Left ventricle myocardium inferior (tissue), 1 donor: ENCODE measurements around the gene DZIP1L. TPM values are rescaled to one million over a fixed set of nuclear protein-coding genes. Genes with fewer than 3 reads are reported as not detected.

Experiments used
- DNase-seq: peaks from one replicate; pipeline ENCODE4 v3.0.0-alpha.2; 2020
- H3K27ac ChIP-seq: fragments of 200-600 bp; replicated peaks from 2 replicates; pipeline ENCODE4 v1.8.0; 2021
- H3K27me3 ChIP-seq: fragments of 200-600 bp; 2 replicates; pipeline ENCODE4 v1.8.0; 2021; ENCODE audit warnings: low read depth
- H3K36me3 ChIP-seq: fragments of 200-600 bp; 2 replicates; pipeline ENCODE4 v1.8.0; 2021
- H3K4me1 ChIP-seq: fragments of 200-600 bp; 2 replicates; pipeline ENCODE4 v1.8.0; 2021
- H3K4me3 ChIP-seq: fragments of 200-600 bp; 2 replicates; pipeline ENCODE4 v1.8.0; 2021; ENCODE audit warnings: mild to moderate bottlenecking, moderate library complexity
- H3K9me3 ChIP-seq: fragments of 200-600 bp; replicated peaks from 2 replicates; pipeline ENCODE4 v1.8.0; 2021
- intact Hi-C: fragments of 100-400 bp; cut with micrococcal nuclease; formaldehyde crosslinking; loops from one replicate; pipeline ENCODE4 v1.11.0; 2022
- total RNA-seq: library from RNA; stranded (reverse); fragmentation: NEBNext Ultra II Directional; extraction: Animal tissue kit (Norgen Biotek cat#: 25700); gene quantifications from one replicate; pipeline ENCODE4 v1.2.1, GENCODE V29; 2021
- TF ChIP-seq, protein P1 (sequence below): fragments of 200-600 bp; IDR thresholded peaks from 2 replicates; pipeline ENCODE4 v1.8.0; 2021; ENCODE audit warnings: antibody characterized with exemption, mild to moderate bottlenecking, borderline replicate concordance
- donor health status: DM: no; HTN: yes; CAD: no; lungs with severe emphysema.

The DZIP1L gene
- total RNA-seq, 1 donor from 2014 or later = 4.7 TPM

DNA sequence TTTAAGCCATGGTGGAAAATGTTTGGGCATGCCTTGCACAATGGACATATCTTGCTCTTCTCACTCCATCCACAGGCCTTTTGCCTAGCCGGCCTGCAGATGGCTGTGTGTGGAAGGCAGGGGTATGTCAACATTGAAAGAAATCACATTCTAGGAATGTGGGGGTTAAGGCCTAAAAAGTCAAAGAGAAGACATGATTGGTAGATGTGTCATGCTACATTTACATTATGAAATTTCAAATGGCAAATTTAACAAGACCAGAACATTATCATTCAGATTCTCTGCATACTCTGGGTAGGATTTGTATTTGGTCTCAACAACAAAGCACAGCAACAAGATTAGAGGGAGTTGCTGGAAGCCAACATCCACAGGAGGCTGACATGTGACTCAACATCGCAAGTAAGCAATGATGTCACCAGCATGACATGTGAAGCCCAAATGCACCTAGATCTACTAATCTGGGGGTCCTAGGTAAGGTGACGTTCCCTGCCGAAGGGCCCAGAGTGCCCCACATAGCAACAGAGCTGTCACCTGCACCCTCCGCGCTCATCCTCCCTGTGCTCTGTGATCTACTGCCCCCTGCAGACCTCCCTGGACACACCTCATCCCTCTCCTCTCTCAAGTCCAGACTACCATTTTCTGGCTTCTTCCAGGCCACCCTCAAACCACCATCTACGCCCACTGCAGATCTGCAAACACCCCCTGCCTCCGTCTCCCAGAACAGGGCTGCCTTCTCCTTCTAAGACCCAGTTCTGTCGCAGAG, 66.1 kb downstream of the DZIP1L start:
- Histone ChIP-seq H3K9me3 (no peaks in the 10 kb centered on the region), H3K27ac (no peak overlapping the region), H3K36me3 (peaks cover 6% of the 10 kb centered on the region), H3K4me1 (peaks cover 26% of the 10 kb centered on the region), H3K4me3 (no peak overlapping the region), H3K27me3 (no peaks in the 10 kb centered on the region)
- no peak for DNase-seq
- intact Hi-C loops = no loop called here
- TF ChIP-seq, protein P1, sequence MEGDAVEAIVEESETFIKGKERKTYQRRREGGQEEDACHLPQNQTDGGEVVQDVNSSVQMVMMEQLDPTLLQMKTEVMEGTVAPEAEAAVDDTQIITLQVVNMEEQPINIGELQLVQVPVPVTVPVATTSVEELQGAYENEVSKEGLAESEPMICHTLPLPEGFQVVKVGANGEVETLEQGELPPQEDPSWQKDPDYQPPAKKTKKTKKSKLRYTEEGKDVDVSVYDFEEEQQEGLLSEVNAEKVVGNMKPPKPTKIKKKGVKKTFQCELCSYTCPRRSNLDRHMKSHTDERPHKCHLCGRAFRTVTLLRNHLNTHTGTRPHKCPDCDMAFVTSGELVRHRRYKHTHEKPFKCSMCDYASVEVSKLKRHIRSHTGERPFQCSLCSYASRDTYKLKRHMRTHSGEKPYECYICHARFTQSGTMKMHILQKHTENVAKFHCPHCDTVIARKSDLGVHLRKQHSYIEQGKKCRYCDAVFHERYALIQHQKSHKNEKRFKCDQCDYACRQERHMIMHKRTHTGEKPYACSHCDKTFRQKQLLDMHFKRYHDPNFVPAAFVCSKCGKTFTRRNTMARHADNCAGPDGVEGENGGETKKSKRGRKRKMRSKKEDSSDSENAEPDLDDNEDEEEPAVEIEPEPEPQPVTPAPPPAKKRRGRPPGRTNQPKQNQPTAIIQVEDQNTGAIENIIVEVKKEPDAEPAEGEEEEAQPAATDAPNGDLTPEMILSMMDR = no peak

DNA sequence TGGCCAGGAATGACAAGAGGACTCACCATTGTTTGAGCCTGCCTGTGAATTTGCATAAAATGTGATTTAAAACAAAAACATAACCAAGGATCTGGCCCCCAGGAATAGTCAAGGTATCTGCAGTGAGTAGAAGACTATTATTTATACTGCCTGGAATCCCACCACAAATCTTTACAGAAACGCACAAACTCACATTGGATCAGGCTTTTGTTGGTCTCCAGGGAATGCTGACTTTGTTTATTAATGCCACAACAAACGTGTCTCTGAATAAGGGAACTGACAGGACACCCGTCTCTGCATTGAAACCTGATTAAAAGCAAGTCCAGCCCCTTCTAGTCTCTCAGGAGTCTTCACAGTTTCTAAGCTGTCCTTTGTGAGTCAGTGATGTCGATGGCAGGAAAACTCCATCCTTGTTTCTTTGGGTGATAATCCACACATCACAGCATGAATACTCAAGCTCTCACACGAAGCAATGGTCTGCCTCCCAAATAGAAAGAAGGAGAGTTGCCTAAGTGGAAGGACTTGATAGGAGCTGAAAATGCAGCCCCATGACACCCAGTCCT, 67.7 kb downstream of the DZIP1L start:
- DNase-seq = no peak
- Histone ChIP-seq H3K9me3 (no peaks in the 10 kb centered on the region), H3K4me1 (peaks cover 26% of the 10 kb centered on the region), H3K4me3 (no peak overlapping the region), H3K36me3 (peaks cover 6% of the 10 kb centered on the region), H3K27me3 (no peaks in the 10 kb centered on the region), H3K27ac (no peak overlapping the region)
- TF ChIP-seq, protein P1 = no peak
- intact Hi-C loops = no loop called here

DNA sequence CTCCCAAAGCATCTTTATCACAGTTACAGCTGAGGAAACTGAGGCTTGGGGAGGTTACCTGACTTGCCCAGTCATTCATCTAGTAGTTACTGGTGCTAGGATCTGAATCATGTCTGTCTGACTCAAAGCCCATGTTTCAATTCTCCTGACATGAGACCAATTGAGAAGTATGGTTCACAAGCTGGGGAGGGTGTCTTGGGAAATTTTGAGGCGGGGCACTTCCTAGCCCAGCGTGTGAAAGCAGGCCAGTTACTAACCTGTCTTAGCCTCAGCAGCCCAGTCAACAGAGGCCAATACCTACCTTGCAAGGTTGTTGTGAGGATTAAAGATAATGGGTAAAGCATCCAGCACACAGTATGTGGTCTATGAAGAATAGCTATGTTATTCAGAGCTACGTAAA, 68.5 kb downstream of the DZIP1L start:
- intact Hi-C loops = no loop called here

DNA sequence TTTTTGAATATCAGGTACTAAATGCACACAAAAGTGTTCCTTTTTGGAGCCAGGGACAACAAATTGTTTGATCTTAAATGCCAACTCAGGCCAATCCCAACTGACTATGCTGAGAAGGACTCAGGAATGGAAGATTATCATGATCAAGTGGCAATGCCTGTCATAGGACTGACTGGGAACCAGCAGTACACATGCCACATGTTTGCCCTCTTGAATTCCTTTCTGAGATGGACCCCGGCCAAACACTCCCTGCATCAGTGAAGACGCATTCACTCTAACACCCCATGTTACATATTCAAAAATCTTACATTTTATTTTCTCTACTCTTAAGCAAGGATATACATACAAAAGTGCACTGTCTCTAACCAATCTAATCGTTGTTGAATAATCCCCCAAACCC, 69.3 kb downstream of the DZIP1L start:
- Histone ChIP-seq H3K36me3 (peaks cover 6% of the 10 kb centered on the region), H3K9me3 (no peaks in the 10 kb centered on the region), H3K27ac (no peak overlapping the region), H3K4me3 (no peak overlapping the region), H3K4me1 (peaks cover 21% of the 10 kb centered on the region), H3K27me3 (no peaks in the 10 kb centered on the region)
- intact Hi-C loops = no loop called here
- no peak for DNase-seq
- TF ChIP-seq, protein P1 = no peak

More for the DNA sequence above, 68.5 kb downstream of the DZIP1L start:
- H3K36me3 ChIP-seq = peaks cover 6% of the 10 kb centered on the region
- no peaks in the 10 kb centered on the region for H3K27me3 ChIP-seq
- H3K4me1 ChIP-seq = peaks cover 25% of the 10 kb centered on the region
- H3K9me3 ChIP-seq = no peaks in the 10 kb centered on the region
- TF ChIP-seq, protein P1 = no peak
- DNase-seq = no peak
- H3K4me3 ChIP-seq = no peak overlapping the region
- no peak overlapping the region for H3K27ac ChIP-seq

DNA sequence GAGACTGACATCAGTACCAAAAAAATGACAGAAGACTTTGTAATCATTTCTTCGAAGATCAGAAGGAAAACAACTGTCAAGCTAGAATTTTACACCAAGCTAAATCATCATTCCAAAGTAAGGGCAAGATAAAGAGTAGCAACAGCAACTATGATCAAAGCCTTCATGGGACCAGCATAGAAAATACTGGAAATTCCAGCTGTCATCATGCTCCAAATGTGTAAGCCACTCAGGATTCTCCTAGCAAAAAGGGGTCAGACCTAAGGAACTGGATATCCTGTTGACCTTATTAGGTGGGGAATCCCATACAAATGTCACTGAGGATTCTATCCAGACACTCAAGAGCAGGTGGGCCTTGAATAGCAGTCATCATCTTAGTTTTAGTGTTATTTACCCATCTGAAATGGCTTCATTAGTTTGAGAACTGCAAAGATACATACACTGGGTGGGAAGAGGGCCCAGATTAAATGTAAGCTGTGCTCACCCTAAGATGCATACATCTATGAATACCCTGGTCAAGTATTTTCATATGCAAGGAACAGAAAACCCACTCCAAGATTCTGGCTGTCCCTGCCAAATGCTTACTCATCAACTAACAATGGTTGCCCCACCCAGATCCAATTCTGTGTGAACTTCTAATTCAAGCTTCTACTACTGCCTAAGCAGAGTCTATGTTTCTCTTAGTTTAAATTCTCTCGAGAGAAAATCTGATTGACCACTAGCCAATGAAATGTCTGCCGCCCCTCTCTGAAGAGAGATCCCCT, 72.0 kb downstream of the DZIP1L start:
- no peak overlapping the region for H3K27ac ChIP-seq
- TF ChIP-seq, protein P1 = no peak
- no peaks in the 10 kb centered on the region for H3K27me3 ChIP-seq
- H3K4me1 ChIP-seq = peaks cover 14% of the 10 kb centered on the region
- intact Hi-C loops = no loop called here
- H3K36me3 ChIP-seq = peaks cover 3% of the 10 kb centered on the region
- no peak overlapping the region for H3K4me3 ChIP-seq
- H3K9me3 ChIP-seq = no peaks in the 10 kb centered on the region
- DNase-seq = no peak
